GM21529 (cell line): ENCODE measurements around the gene SGCD.

Source experiments
- ATAC-seq: cut with Tn5 transposase; IDR thresholded peaks from one replicate; pipeline ENCODE4 v1.9.1; 2021; ENCODE audit not compliant: unreplicated experiment

Gene SGCD

DNA sequence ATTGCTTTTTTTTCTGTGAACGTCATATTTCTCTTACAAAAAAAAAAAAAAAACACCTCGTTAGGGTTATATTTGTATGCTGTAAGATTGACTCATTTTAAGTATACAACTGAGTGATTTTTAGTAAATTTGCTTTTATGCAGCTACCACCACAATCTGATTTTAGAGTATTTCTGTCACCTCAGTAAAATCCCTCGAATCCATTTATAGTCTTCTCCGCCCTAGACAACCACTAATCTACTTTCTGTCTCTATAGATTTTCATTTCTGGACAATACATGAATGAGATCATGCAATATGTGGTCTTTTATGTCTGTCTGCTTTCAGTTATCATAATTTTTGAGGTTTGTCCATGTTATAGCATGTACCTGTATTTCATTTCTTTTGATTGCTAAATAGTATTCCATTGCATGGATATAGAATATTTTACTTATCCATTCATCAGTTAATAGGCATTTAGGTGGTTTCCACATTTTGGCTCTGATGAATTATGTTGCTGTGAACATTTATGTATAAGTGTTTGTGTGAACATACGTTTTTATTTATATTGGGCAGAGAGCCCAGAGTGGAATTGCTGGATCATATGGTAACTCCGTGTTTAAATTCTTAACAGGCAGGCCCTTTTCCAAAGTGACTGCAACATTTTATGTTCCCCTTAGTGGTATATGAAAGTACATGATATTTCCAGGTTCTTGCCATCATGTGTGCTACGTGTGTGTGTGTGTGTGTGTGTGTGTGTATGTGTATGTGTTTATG lies 171.4 kb downstream of the SGCD start:
- ATAC-seq, result no peak

DNA sequence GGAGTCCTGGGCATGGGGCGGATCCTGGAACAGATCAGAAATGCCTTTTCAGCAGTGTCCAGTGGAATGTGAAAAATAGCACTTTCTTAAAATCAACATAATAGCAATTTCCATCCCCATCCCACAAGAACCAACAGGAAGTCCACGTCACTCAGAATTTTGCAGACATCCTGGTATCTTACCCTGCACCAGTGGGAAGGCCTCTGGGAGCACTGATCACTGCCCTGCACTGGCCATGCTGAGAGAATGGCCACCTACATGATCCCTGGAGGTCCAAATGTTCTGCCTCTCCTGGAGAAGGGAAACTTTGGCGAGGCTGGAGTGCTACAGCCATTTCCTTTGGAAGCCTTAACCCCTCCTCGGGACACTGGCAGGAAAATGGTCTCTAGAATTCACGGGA lies 173.8 kb downstream of the SGCD start:
- ATAC-seq, result no peak

DNA sequence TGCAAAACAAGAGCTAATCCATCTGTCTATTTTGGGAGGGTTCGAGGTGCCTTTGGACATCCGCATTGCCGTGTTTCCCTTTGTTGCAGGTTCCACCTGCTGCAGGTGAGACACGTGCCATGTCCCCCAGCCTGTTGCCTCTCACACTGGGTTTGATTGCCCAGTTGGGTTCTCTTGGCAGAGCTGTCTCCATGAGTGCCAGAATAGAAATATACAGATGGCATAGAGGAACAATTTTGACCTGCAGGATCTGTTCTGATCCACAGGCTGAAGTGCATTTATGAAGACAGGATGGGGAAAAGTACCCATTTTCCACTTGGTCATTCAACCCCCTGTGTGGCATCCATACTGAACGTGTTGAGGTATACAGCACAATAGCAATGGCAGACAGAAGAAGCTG lies 178.1 kb downstream of the SGCD start:
- no peak for ATAC-seq

DNA sequence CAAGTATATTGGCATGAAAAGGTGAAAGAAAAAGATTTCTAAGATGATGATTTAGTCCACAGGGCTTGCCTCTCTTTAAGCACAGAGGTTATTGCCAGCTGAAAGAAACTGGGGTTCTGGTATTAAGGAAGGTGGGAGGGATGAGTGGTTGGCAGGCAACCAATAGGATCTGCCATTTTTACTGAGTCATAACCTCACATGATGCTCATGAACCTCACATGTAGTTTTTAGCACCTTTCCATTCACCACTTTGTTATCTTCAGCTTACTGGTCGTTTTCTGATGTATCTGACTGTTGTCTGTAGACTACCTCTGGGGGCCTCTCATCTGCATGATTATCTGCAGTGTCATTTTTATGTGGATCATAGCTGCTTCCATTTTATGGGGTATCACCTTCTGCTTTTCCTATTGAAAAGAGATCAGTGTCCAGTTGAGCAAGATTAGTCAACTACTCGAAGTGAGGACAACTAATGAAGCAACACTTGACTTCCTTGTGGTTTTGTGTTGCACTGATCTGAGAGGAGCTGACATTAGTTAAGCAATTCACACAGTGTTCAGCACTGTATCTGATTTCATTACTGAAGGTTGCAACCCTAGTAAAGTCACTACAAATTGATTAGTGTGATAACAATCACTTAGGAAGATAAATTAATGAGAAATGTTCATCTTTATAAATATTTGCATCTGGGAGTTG lies 186.3 kb downstream of the SGCD start:
- ATAC-seq, result no peak

DNA sequence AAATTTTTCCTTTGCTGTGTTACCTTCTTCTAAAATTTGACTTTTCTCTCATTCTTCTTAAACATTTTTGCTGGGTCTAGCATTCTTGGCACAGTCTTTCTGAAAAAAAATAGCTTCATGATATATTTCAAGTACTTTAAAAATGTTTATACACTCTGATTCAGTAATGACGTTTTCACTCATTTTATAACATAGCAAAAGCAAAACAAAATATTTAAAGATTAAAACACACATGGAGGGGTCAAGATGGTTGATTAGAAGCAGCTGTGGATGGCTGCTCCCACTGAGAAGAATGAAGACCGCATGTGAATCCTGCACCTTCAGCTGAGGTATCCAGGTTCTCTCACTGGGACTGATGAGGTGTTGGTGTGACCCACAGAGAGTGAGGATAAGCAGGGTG lies 188.2 kb downstream of the SGCD start:
- no peak for ATAC-seq

DNA sequence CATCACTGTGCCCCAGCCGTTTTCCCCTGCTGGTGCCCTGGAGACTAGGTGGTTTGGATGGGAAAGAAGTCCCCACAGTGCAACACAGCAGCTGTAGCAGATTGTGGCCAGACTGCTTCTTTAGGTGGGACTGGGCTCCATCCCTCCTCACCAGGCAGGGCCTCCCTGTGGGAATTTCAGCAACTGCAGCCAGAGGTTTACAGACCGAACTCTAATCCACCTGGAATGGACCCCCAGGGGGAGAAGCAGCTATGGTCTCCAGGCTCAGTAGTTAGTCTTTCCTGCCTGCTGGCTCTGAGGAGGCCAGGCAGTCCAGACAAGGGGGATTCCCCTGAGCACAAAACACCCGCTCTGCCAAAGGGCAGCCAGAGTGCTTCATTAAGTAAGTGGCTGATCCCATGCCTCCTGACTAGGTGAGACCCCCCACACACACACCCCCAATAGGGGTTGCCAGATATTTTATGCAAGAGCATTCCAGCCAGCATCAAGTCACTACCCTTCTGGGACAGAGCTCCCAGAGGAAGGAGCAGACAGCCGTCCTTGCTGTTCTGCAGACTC lies 188.9 kb downstream of the SGCD start:
- ATAC-seq, result no peak

DNA sequence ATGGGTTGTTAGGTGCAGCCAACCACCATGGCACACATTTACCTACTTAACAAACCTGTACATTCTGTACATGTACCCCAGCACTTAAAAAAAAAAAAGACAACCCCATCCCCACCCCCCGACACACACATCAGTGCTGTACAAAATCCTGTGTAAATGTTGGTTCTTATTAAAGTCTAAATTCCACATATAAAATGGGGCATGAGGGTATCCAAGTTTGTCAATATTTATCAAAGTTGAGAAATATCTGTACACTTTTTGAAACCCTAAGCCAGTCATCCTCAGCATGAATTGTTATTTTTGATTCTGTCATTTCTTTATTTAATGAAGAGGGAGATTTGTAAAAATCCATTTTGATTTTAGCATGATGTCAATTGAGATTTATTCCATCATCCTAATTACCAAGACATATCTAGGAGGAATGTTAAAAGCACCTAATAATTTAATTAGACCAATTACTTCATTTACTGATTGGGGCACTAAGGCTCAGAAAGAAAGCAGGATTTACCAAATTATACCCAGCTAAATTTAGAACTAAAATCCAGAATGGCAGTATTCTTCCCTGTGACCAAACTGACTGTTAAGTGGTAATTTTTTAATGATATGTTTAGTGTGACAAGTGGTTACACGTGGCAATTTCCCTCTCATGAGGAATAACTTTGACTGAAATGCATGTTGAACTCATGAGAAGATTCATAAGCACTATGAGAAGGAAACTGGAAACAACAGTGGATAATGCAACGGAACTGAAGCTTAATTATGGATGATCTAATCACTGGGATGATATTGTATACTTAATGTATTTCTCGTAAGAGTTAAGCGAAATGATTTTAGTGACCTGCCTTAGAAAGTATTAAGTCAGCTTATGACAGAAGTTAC lies 195.9 kb downstream of the SGCD start:
- ATAC-seq, result no peak

DNA sequence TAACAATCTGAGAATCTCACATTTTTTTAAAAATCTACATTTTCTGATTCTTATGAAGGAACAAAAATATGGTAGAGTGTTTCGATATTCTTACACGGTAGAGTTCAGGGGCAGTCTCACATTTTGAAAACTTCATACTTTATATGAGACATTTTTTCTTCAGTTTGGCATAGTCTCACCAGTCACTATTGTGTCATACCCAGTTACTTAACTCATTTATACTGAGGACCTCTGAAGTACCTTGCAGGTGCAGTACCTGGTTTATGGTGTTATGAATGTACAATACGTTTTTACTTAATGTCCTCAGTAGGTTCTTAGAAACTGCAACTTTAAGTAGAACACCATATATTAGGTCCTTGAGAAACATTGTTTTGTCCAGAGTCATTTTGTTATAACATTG lies 196.6 kb downstream of the SGCD start:
- ATAC-seq, result no peak

DNA sequence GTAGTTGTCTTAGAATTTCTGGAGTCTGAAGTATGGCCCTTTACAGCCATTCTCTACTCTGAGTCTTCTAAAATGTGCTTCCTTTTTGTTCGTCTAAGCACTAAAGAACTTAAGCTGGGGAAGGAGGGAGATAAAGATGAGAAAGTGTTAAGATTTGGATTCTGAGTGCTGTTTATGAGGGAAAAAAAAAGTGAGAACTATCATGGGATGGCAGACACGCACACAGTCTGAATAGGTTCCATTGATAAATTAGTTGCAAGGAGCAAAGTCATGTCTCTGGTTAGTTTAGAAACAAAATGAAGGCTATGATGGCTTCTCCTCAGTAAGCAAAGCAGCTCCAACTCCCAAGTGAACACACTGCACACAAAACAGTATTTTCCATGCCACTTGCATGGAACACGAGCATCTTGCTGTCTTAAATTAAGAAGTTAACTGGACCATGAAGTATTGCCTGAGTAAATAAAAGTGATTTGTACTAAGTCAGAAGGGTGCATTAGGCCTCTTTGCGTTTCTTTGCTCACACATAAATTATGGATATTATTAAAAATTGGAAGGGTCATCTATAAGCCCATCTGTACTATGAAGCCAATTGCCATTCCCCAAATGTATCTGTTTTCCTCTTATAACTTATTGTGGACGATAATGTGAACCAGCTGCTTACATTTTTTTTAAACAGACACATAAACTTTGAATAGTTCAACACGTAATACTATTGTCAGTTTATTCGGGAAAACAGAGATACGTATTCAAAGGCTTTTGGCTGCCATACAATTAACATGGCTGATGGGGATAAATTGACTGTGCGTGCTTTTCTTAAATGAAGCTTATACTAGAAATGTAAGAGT lies 199.3 kb downstream of the SGCD start:
- ATAC-seq, result no peak

DNA sequence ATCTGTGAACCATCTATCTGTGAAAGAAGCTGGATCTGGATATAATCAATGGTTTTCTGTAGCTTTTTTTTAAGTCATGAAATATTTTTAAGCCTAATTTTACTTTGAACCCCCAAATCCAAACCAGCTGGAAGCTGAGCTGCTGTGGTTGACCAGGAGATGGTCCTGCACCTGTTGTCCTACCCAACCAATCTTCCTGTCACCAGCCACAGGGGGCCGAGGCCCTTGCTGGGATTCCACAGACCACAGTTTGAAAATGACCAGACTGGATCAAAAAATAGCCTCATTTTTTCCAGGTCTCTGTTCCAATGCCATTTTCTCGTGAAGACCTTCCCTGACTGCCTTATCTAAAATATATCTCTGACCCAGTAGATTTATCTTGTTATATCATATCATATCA lies 200.6 kb downstream of the SGCD start:
- ATAC-seq, result no peak

DNA sequence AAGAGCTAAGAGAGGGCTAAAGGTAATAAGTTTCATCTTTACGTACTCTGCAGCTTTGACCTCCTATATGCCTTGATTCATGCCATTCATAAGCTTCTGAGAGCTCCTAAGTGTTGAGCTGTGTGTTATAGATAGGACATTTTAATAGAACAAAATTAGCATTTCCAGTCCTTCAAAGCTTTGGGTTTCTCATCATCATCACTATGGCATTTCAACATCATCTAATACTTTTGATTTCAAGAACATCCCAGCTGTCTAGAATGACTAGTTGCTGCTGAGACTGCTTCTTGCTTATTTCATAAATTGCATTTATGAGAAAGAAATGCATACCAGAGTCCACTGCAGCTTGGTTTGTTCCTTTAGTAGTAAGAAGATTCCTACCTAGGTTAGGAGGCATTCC lies 201.7 kb downstream of the SGCD start:
- no peak for ATAC-seq

DNA sequence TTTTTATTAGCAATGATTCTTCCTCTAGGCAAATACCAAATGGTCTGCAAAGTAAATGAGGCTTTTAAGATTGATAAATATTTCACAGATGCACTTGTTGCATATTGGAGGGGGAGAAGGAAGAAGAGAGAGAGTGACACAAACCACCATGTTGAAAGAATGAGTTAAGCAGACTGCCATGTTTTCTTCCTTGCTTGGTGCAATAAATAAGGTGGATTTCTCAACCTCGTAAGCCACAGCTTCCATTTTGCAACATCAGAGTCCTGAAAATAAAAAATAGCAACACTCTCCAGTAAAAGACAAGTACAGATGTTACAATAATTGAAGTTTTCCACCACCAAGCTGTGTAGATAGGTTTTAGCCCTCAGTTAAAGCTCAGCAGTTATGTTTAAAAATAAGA lies 202.9 kb downstream of the SGCD start:
- ATAC-seq, result no peak

DNA sequence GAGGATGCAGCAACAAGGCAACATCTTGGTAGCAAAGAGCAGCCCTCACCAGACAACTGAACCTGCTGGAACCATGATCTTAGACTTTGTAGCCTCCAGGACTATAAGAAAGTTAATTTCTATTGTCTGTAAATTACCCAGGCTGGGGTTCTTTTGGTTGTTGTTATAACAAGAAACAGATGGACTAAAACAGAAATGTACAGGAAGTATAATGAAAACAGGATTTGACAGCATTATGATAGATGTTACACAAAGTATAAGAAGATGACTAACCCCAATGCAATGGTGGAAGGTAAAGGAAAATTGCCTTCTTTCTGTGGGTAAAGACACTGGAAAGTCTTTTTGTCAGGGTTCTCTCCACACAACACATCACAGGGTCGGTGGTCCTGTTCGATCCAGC lies 204.2 kb downstream of the SGCD start:
- ATAC-seq, result no peak

DNA sequence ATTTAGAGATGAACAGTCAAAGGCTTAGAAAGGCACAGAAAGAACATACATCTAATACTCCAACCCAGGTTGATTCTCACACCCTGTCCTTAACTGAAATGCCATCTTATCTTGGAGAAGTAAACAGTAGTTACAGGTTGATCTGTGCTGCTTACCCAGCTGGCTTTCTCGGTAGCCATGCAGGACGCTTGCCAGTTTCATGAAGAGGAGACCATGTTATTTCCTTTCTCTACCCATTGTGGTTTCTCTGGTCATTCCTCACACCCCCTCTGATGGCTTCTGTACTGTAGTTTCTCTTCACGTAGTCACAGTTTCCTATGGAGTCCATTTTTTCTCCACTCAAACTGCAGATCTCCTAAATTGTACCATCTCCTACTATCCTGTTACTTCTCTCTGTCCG lies 206.0 kb downstream of the SGCD start:
- no peak for ATAC-seq

DNA sequence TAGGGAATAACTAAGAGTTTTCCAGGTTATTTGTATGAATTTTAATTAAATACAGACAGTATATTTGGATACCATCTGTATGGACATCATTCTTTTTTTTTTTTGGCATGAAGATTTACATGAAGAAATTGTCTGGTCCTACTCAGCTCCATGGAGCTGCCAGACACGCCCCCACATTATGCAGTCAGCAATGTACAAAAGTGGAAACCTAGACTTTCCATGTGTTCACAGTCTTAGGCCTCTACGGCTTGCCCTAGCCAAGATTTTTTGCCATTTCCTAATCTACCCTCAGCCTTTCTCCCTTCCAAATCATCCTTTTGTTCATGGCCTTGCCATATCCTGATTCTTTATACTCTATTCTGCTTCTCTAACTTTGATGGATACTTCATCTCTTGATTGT lies 207.1 kb downstream of the SGCD start:
- no peak for ATAC-seq

DNA sequence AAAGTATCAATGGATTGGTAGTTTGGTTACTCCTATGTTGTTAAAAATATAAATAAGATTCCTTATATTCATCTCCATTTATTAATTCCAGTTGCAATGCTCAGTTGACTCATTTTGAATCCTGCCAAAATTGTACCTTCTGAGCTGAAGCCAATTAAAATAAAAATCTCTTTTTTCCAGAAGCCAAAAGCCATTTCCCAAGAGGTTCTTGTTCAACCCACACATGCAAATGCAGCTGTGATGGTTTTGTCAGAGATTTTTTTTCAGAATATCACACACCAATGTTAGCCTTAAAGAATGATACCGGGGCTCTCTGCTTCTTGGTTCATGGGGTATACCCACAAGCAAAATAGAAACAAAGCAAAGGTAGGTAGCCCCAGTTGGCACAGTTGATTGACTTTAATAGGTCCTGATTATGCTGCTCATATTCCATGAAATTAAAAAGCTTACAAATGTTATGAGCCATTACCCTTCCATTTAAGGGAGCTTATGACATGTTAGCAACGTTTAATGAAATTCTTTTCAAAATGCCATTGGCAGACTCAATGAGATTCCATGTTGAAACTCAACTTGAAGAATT lies 208.0 kb downstream of the SGCD start:
- ATAC-seq, result no peak

DNA sequence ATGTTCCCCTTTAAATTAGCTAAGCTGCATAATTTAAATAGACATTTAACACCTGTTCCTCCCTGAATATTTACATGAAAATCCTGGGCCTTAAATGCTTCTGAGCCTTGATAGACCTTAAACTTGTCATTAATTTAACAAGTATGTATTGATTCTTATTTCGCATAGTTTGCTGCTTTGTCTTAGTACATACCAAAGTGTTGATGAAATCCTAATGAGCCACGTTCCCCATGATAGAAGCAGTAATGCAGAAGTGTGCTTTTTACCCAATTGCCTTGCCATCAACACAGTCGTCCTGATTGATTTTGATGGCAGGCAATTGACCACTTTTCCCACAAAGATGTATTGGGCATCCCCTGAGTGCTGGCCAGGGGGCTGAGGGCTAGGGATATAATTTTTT lies 213.5 kb downstream of the SGCD start:
- ATAC-seq, result no peak

DNA sequence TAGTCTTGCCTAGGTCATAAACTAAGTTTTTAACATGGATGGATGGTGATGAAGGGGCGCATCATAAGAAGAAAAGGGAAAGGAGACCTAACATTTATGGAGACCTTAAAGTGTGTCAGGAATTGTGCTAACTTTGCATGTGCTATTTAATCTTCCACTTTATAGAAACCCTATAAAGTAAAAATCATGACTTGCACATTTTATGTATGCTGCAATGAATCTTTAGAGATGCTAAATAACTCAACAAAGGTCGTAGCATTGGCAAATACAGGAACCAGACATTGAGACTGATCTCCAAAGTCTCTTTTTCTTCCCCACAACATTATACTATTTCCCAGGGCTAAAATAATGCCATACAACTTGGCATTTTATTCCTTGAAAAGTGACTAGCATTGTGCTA lies 214.6 kb downstream of the SGCD start:
- ATAC-seq, result no peak

DNA sequence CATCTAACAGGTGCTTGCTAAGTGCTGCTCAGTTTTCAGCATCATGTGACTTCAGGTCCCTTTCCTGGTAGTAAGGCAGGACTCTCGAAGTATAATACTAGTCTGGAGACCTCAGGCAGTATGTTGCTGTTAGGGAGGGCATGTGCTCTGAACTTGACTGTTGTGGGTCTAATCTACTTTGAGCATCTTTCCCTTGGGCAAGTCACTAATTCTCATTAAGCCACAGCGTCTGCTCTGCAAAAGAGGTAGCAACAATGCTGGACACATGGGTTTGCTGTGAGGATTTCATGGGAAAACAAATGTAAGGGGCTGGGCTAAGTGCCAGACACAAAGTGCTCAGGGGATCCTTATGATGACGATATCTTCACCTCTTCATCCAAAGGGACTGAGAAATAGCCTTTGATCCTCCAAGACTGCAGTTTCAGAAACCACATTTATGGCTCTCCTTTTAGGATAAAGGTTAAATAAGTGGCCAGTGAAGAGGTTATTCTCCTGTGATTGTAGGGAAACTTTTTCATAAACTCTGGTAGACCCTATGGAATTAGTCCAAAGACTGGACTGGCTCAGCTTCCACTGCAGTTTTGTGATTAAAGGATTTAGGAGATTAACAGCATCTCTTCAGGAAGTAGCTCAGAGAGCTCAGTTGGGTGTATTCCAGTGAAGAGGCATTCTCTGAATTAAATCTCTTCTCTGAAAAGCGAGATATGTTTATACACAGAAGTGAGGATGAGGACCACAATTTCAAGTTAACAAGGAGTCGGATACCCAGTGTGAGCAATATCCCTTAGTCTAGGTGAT lies 216.6 kb downstream of the SGCD start:
- no peak for ATAC-seq
